GM18909 (cell line): ENCODE results near the gene RGL4.
"Not testable (repeated sequence)": the region's sequence is repeated elsewhere in the genome, so short reads cannot be mapped to it uniquely, and the experiment has no call there.

ENCODE experiments used
- ATAC-seq: cut with Tn5 transposase; IDR thresholded peaks from one replicate; pipeline ENCODE4 v1.9.1; 2021; ENCODE audit warnings: mild to moderate bottlenecking; ENCODE audit not compliant: unreplicated experiment, poor library complexity

RGL4 gene

GRCh38 chr22:23676841-23677700 is 13.7 kb upstream of the RGL4 start:
- ATAC-seq, result not testable (repeated sequence)

- ATAC-seq, result no peak
Observed at GRCh38 chr22:23677701-23677995, 13.2 kb upstream of the RGL4 start.

- ATAC-seq, result no peak
Observed at GRCh38 chr22:23678133-23678532, 12.7 kb upstream of the RGL4 start.

GRCh38 chr22:23681026-23681809 is 9.6 kb upstream of the RGL4 start:
- ATAC-seq, result no peak

- ATAC-seq, result no peak
Observed at GRCh38 chr22:23682077-23682476, 8.7 kb upstream of the RGL4 start.

- ATAC-seq, result no peak
Observed at GRCh38 chr22:23682827-23683355, 7.9 kb upstream of the RGL4 start.

- ATAC-seq, result no peak
Observed at GRCh38 chr22:23683545-23683944, 7.3 kb upstream of the RGL4 start.

GRCh38 chr22:23684026-23684425 is 6.8 kb upstream of the RGL4 start:
- ATAC-seq, result no peak

GRCh38 chr22:23684561-23685031 is 6.2 kb upstream of the RGL4 start:
- no peak for ATAC-seq

- ATAC-seq, result no peak
Observed at GRCh38 chr22:23685205-23685784, 5.5 kb upstream of the RGL4 start.

GRCh38 chr22:23686416-23687024 is 4.3 kb upstream of the RGL4 start:
- ATAC-seq, result no peak

GRCh38 chr22:23688121-23688520 is 2.7 kb upstream of the RGL4 start:
- no peak for ATAC-seq

GRCh38 chr22:23688571-23688970 is 2.2 kb upstream of the RGL4 start:
- ATAC-seq, result no peak

- no peak for ATAC-seq
Observed at GRCh38 chr22:23689414-23689813, 1.4 kb upstream of the RGL4 start.

- ATAC-seq, result no peak
Observed at GRCh38 chr22:23691748-23692423, 1.1 kb downstream of the RGL4 start.

- no peak for ATAC-seq
Observed at GRCh38 chr22:23692598-23693291, 1.9 kb downstream of the RGL4 start.

- no peak for ATAC-seq
Observed at GRCh38 chr22:23693979-23694680, 3.3 kb downstream of the RGL4 start.

- ATAC-seq, result no peak
Observed at GRCh38 chr22:23695141-23695540, 4.3 kb downstream of the RGL4 start.
